ENCODE results near the gene ATP6V0B. TPM values are rescaled to one million over a fixed set of nuclear protein-coding genes. Genes with fewer than 3 reads are reported as not detected.

Gene ATP6V0B
- total and polyA plus RNA-seq, 2 of the 8 experiments (the other 6 are each of a cell fraction or from before 2014, with no cell fraction given), result 105 to 308 TPM

DNA sequence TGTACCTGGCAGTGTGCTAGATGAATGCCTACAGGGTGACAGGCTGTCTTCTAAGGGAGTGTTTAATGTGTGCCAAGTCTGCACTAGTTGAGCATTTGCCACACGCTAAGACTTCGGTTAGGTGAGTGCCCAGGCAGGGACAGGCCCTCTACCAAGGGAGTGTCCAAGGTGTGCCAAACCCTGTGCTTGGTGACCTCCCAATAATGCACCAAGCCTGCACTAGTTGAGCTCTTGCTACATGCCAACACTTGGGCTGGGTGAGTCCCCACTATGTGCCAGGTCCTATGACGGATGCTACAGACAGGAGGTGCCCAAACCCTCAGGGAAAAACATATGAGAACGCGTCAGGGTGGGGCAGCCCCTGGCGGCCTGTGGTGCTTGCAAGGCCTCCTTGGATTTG lies 45.7 kb downstream of the ATP6V0B start:
- no peak overlapping the region for H4K8ac ChIP-seq (ENCODE audit: extremely low read depth, insufficient read depth, low read length)
- no peaks in the 10 kb centered on the region for H3K27me3 ChIP-seq (replicated peaks in 1 of 4; ENCODE audit: control insufficient read depth in 3 of 4, extremely low read depth in 1 of 4, insufficient read depth in 3 of 4, low read length in 3 of 4)
- H3K23ac ChIP-seq (ENCODE audit: insufficient read length), result no peak overlapping the region
- H3K4me2 ChIP-seq (ENCODE audit: insufficient read depth in 1 of 2, low read depth in 2 of 2, low read length in 2 of 2), result no peak overlapping the region
- no peaks in the 10 kb centered on the region for H3K79me2 ChIP-seq (ENCODE audit: control insufficient read depth in 1 of 2, insufficient read depth in 2 of 2, low read length in 2 of 2)
- no peak overlapping the region for H3K56ac ChIP-seq (replicated peaks; ENCODE audit: insufficient read length, low read depth, low read length)
- no peak for FAIRE-seq
- H4K91ac ChIP-seq (replicated peaks; ENCODE audit: insufficient read length, low read length), result no peak overlapping the region
- H3K9ac ChIP-seq (replicated peaks in 1 of 4; ENCODE audit: extremely low read depth in 1 of 4, low read depth in 3 of 4, low read length in 3 of 4), result no peak overlapping the region
- H3K9me3 ChIP-seq (ENCODE audit: insufficient read depth in 2 of 2, low read depth in 1 of 2, low read length in 1 of 2), result no peaks in the 10 kb centered on the region
- DNase-seq (ENCODE audit: low read depth in 1 of 2, low spot score in 2 of 2), result no peak
- H2AFZ ChIP-seq (ENCODE audit: low read length), result no peak overlapping the region
- H2BK12ac ChIP-seq (ENCODE audit: low read depth, low read length), result no peak overlapping the region
- H3K14ac ChIP-seq (ENCODE audit: insufficient read length), result no peak overlapping the region
- ChIA-PET CTCF (ENCODE audit: partially characterized antibody) (interaction anchor here (0.9 to 16.6 kb wide), 10 partner anchors 9 to 260 kb away, joined by 3 to 252 read pairs (median 7); partner anchors contain the start of gene SLC6A9), POLR2A (ENCODE audit: partially characterized antibody) (interaction anchor here (0.7 to 27.1 kb wide), 4 partner anchors 5 to 66 kb away, joined by 3 to 544 read pairs (median 274); partner anchors contain the start of gene SLC6A9)
- WGBS, 2 experiments (ENCODE audit: extremely low coverage in 1 of 2, insufficient coverage in 1 of 2, insufficient read length in 1 of 2, insufficient replicate concordance in 2 of 2, low coverage in 1 of 2, low lambda C conversion rate in 2 of 2, missing lambda C conversion rate in 1 of 2), result 81% methylated on average over 6 of the region's 6 CpGs; no CpG with 5 or more reads in 1 of the 2 experiments
- H3K23me2 ChIP-seq (ENCODE audit: low read depth, low read length), result no peaks in the 10 kb centered on the region
- 0 out of 2 replicates have a peak overlapping the region, but pooled peaks have one; percentile 12 for H2BK5ac ChIP-seq (ENCODE audit: low read depth, low read length)
- H3K4me3 ChIP-seq (ENCODE audit: extremely low read depth in 1 of 4, insufficient read depth in 2 of 4, low read depth in 3 of 4, low read length in 4 of 4), result no peak overlapping the region
- H3K79me1 ChIP-seq (ENCODE audit: low read depth, low read length), result 0 out of 2 replicates have a peak, but pooled peaks cover 3% of the 10 kb centered on the region
- H3K27ac ChIP-seq (ENCODE audit: low read depth, low read length), result no peak overlapping the region
- H2BK15ac ChIP-seq (ENCODE audit: low read length), result no peak overlapping the region
- peaks cover 0 to 8% (median 2%) of the 10 kb centered on the region in 4 experiments; a peak in 4 of 7 replicates for H3K4me1 ChIP-seq (replicated peaks in 1 of 4; ENCODE audit: control insufficient read depth in 3 of 4, insufficient read depth in 4 of 4, low read length in 3 of 4)
- H3K18ac ChIP-seq (ENCODE audit: extremely low read depth, low read length), result no peak overlapping the region
- no peak overlapping the region for H3K4ac ChIP-seq (replicated peaks; ENCODE audit: insufficient read length, low read depth, low read length)
- no peak overlapping the region for H4K5ac ChIP-seq (ENCODE audit: insufficient read length, low read depth, low read length)
- no peak overlapping the region for H2BK120ac ChIP-seq (replicated peaks; ENCODE audit: low read depth, low read length)
- no peak overlapping the region for H2AK5ac ChIP-seq (ENCODE audit: low read depth, low read length)
- peaks cover 0 to 10% of the 10 kb centered on the region in 2 experiments for H4K20me1 ChIP-seq (replicated peaks in 1 of 2; ENCODE audit: control insufficient read depth in 1 of 2, insufficient read depth in 2 of 2, low read length in 2 of 2)
- H2BK20ac ChIP-seq (ENCODE audit: low read length), result no peak overlapping the region
- H3K36me3 ChIP-seq (ENCODE audit: control insufficient read depth in 2 of 4, insufficient read depth in 4 of 4, low read length in 3 of 4), result peaks cover 3 to 18% (median 11%) of the 10 kb centered on the region in 4 experiments; a peak in 7 of 8 replicates
- no peak for TF ChIP-seq CEBPB (IDR thresholded peaks at IDR 0.05; ENCODE audit: low read depth, low read length)
- TF ChIP-seq JUND (IDR thresholded peaks at IDR 0.05; ENCODE audit: low read length), result no peak
- no peak for TF ChIP-seq TCF12 (IDR thresholded peaks at IDR 0.05; ENCODE audit: low read depth, low read length)
- TF ChIP-seq RBBP5 (IDR thresholded peaks at IDR 0.05; ENCODE audit: borderline replicate concordance, low read depth, low read length), result no peak
- no peak for TF ChIP-seq TAF7 (optimal IDR thresholded peaks at IDR 0.05; ENCODE audit: borderline replicate concordance, low read depth, low read length)
- no peak for TF ChIP-seq BCL11A (IDR thresholded peaks at IDR 0.05; ENCODE audit: low read depth in 2 of 2, low read length in 2 of 2)
- no peak for TF ChIP-seq CBX8 (IDR thresholded peaks at IDR 0.05; ENCODE audit: borderline replicate concordance, low read depth, low read length)
- no peak for TF ChIP-seq POLR2A (IDR thresholded peaks at IDR 0.05; ENCODE audit: control extremely low read depth in 1 of 2, low read depth in 2 of 2, low read length in 2 of 2)
- TF ChIP-seq MAFK (IDR thresholded peaks at IDR 0.05; ENCODE audit: low read depth, low read length), result no peak
- TF ChIP-seq, protein P1, sequence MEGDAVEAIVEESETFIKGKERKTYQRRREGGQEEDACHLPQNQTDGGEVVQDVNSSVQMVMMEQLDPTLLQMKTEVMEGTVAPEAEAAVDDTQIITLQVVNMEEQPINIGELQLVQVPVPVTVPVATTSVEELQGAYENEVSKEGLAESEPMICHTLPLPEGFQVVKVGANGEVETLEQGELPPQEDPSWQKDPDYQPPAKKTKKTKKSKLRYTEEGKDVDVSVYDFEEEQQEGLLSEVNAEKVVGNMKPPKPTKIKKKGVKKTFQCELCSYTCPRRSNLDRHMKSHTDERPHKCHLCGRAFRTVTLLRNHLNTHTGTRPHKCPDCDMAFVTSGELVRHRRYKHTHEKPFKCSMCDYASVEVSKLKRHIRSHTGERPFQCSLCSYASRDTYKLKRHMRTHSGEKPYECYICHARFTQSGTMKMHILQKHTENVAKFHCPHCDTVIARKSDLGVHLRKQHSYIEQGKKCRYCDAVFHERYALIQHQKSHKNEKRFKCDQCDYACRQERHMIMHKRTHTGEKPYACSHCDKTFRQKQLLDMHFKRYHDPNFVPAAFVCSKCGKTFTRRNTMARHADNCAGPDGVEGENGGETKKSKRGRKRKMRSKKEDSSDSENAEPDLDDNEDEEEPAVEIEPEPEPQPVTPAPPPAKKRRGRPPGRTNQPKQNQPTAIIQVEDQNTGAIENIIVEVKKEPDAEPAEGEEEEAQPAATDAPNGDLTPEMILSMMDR (IDR thresholded peaks at IDR 0.05; ENCODE audit: control extremely low read depth in 1 of 3, insufficient read depth in 1 of 3, low read depth in 1 of 3, low read length in 3 of 3), result no peak
- TF ChIP-seq, protein P2, sequence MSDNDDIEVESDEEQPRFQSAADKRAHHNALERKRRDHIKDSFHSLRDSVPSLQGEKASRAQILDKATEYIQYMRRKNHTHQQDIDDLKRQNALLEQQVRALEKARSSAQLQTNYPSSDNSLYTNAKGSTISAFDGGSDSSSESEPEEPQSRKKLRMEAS (IDR thresholded peaks at IDR 0.05), result no peak
- TF ChIP-seq SP2 (IDR thresholded peaks at IDR 0.05; ENCODE audit: low read length), result no peak
